ENCODE data around the gene PDXK.

The PDXK gene

GRCh38 chr21:43741423-43742096 lies 22.6 kb downstream of the PDXK start:
- H3K4me3 Mint-ChIP-seq: peak overlapping the region; percentile 43 to 56 (median 56)

GRCh38 chr21:43743947-43744346 lies 25.0 kb downstream of the PDXK start:
- peaks cover 23% of the 10 kb centered on the region for H3K36me3 Mint-ChIP-seq (ENCODE audit: low read depth)
- H3K27ac Mint-ChIP-seq: no peak overlapping the region
- TF ChIP-seq CTCF (IDR thresholded peaks at IDR 0.05; ENCODE audit: unreplicated experiment in 3 of 3): no peak
- no peaks in the 10 kb centered on the region for H3K9me3 Mint-ChIP-seq
- peaks cover 3% of the 10 kb centered on the region for H3K27me3 Mint-ChIP-seq (ENCODE audit: low read depth)
- H3K4me3 Mint-ChIP-seq: no peak overlapping the region
- peaks cover 14% of the 10 kb centered on the region for H3K4me1 Mint-ChIP-seq

More at GRCh38 chr21:43741423-43742096, 22.6 kb downstream of the PDXK start:
- peaks cover 14% of the 10 kb centered on the region for H3K36me3 Mint-ChIP-seq (ENCODE audit: low read depth)
- no peaks in the 10 kb centered on the region for H3K9me3 Mint-ChIP-seq
- no peak for TF ChIP-seq CTCF (IDR thresholded peaks at IDR 0.05; ENCODE audit: unreplicated experiment in 3 of 3)
- peaks cover 22% of the 10 kb centered on the region for H3K4me1 Mint-ChIP-seq
- H3K27me3 Mint-ChIP-seq (ENCODE audit: low read depth): no peaks in the 10 kb centered on the region
- peak overlapping the region in 2 of 3 experiments; percentile 55 to 77 for H3K27ac Mint-ChIP-seq

GRCh38 chr21:43744725-43745124 lies 25.8 kb downstream of the PDXK start:
- Mint-ChIP-seq H3K36me3 (ENCODE audit: low read depth) (peaks cover 23% of the 10 kb centered on the region), H3K4me1 (peaks cover 7% of the 10 kb centered on the region), H3K27ac (no peak overlapping the region), H3K4me3 (no peak overlapping the region), H3K9me3 (no peaks in the 10 kb centered on the region), H3K27me3 (ENCODE audit: low read depth) (peaks cover 3% of the 10 kb centered on the region)
- TF ChIP-seq CTCF (IDR thresholded peaks at IDR 0.05; ENCODE audit: unreplicated experiment in 3 of 3): no peak

GRCh38 chr21:43745772-43746517 lies 27.0 kb downstream of the PDXK start:
- Mint-ChIP-seq H3K4me1 (no peaks in the 10 kb centered on the region), H3K9me3 (no peaks in the 10 kb centered on the region), H3K27me3 (ENCODE audit: low read depth) (peaks cover 3% of the 10 kb centered on the region), H3K27ac (no peak overlapping the region), H3K4me3 (no peak overlapping the region), H3K36me3 (ENCODE audit: low read depth) (peaks cover 28% of the 10 kb centered on the region)
- no peak for TF ChIP-seq CTCF (IDR thresholded peaks at IDR 0.05; ENCODE audit: unreplicated experiment in 3 of 3)

DNA sequence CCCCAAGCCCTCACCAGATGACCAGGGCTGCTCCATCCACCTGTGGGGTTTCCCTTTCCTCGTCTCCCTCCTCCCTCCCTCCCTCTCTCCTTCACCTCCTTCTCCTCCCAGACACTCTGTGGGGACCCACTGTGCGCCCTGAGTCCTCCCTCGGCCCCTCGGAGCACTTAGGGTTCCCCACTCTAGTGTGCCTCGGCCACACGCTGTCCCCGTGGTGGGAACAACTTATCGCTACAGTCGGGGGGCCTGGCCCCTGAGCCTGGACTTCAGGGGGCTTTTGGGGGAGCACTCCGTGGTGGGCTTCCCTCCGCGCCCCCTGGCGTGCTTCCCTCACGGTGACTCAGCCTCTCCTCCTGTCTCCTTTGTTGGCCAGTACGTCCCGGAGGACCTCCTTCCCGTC lies 29.7 kb downstream of the PDXK start:
- H3K27me3 Mint-ChIP-seq (ENCODE audit: low read depth): peaks cover 3% of the 10 kb centered on the region
- H3K36me3 Mint-ChIP-seq (ENCODE audit: low read depth): peaks cover 32% of the 10 kb centered on the region
- TF ChIP-seq CTCF (IDR thresholded peaks at IDR 0.05; ENCODE audit: unreplicated experiment in 3 of 3): no peak
- H3K9me3 Mint-ChIP-seq: no peaks in the 10 kb centered on the region
- no peak overlapping the region for H3K27ac Mint-ChIP-seq
- H3K4me1 Mint-ChIP-seq: no peaks in the 10 kb centered on the region
- H3K4me3 Mint-ChIP-seq: no peak overlapping the region

All from nephron (organoid).